Stimulated activated CD4-positive, alpha-beta T cell treated with anti-CD3 and anti-CD28 coated beads, Interleukin-1b, Interleukin-23, amount 100 ng/mL, for 24 hours (primary cell): ENCODE data around the gene SNX27.
"Not testable (repeated sequence)": the region's sequence is repeated elsewhere in the genome, so short reads cannot be mapped to it uniquely, and the experiment has no call there.

Experiments used
- DNase-seq, 4 experiments: peaks; one replicate each; pipeline ENCODE4 v3.0.0-alpha.2; 2020; ENCODE audit warnings: low read depth in 4 of 4, low spot score in 1 of 4

The SNX27 gene

GRCh38 chr1:151602550-151602949 is 9.3 kb upstream of the SNX27 start:
- not testable (repeated sequence) for DNase-seq

GRCh38 chr1:151604291-151604690 is 7.6 kb upstream of the SNX27 start:
- DNase-seq: no peak

- no peak for DNase-seq
Measured at GRCh38 chr1:151606384-151606783, 5.5 kb upstream of the SNX27 start.

- no peak for DNase-seq
Measured at GRCh38 chr1:151606857-151607256, 5.0 kb upstream of the SNX27 start.

GRCh38 chr1:151610142-151610541 is 1.7 kb upstream of the SNX27 start:
- no peak for DNase-seq

- DNase-seq: no peak
Measured at GRCh38 chr1:151611288-151611790, 511 bp upstream of the SNX27 start.

GRCh38 chr1:151612501-151613281 is 841 bp downstream of the SNX27 start:
- DNase-seq: peak in 2 of 4 experiments; percentile 7 to 11

GRCh38 chr1:151613282-151613780 is 1.5 kb downstream of the SNX27 start:
- no peak for DNase-seq

GRCh38 chr1:151615711-151616504 is 4.1 kb downstream of the SNX27 start:
- DNase-seq: no peak

GRCh38 chr1:151616505-151616849 is 4.6 kb downstream of the SNX27 start:
- no peak for DNase-seq

GRCh38 chr1:151618003-151618402 is 6.2 kb downstream of the SNX27 start:
- DNase-seq: no peak

GRCh38 chr1:151618470-151618869 is 6.6 kb downstream of the SNX27 start:
- no peak for DNase-seq

GRCh38 chr1:151618996-151619395 is 7.1 kb downstream of the SNX27 start:
- DNase-seq: not testable (repeated sequence)

- DNase-seq: no peak
Measured at GRCh38 chr1:151619489-151620093, 7.7 kb downstream of the SNX27 start.

GRCh38 chr1:151620286-151620685 is 8.4 kb downstream of the SNX27 start:
- DNase-seq: no peak

GRCh38 chr1:151621351-151621750 is 9.5 kb downstream of the SNX27 start:
- no peak for DNase-seq

GRCh38 chr1:151624783-151625182 is 12.9 kb downstream of the SNX27 start:
- no peak for DNase-seq

- DNase-seq: no peak
Measured at GRCh38 chr1:151626740-151627334, 15.0 kb downstream of the SNX27 start.

- no peak for DNase-seq
Measured at GRCh38 chr1:151629278-151629677, 17.4 kb downstream of the SNX27 start.

- DNase-seq: no peak
Measured at GRCh38 chr1:151635479-151636072, 23.7 kb downstream of the SNX27 start.
